Ishikawa (cell line): Measurements from ENCODE around the gene HOPX.

Experiments
- CREB1 ChIP-seq: IDR thresholded peaks from 2 replicates; pipeline ENCODE4 v1.6.1; 2012; ENCODE audit warnings: low read depth
- EGR1 ChIP-seq: IDR thresholded peaks from 2 replicates; pipeline ENCODE4 v1.6.1; 2012
- EP300 ChIP-seq: IDR thresholded peaks from 2 replicates; pipeline ENCODE4 v1.6.1; 2012; ENCODE audit warnings: borderline replicate concordance
- MAX ChIP-seq: IDR thresholded peaks from 2 replicates; pipeline ENCODE4 v1.6.1; 2012
- RAD21 ChIP-seq: IDR thresholded peaks from 2 replicates; pipeline ENCODE4 v1.6.1; 2012; ENCODE audit warnings: low read depth
- REST ChIP-seq: IDR thresholded peaks from 2 replicates; pipeline ENCODE4 v1.6.1; 2012; ENCODE audit warnings: low read depth, mild to moderate bottlenecking
- TAF1 ChIP-seq: IDR thresholded peaks from 2 replicates; pipeline ENCODE4 v1.6.1; 2012; ENCODE audit warnings: low read depth, mild to moderate bottlenecking
- TEAD4 ChIP-seq: IDR thresholded peaks from 2 replicates; pipeline ENCODE4 v1.6.1; 2012
- USF1 ChIP-seq: IDR thresholded peaks from 2 replicates; pipeline ENCODE4 v1.6.1; 2012
- ZBTB7A ChIP-seq: IDR thresholded peaks from 2 replicates; pipeline ENCODE4 v1.6.1; 2012; ENCODE audit warnings: low read depth

- TF ChIP-seq RAD21 (no peak), USF1 (no peak), TEAD4 (no peak), REST (no peak), EP300 (no peak), CREB1 (no peak), TAF1 (no peak), EGR1 (no peak), MAX (no peak), ZBTB7A (no peak)
Measured at GRCh38 chr4:56611501-56611900, 69.6 kb downstream of the HOPX start.
